Kidney epithelial cell (primary cell): ENCODE data around the gene SLC22A13. TPM values are rescaled to one million over a fixed set of nuclear protein-coding genes. Genes with fewer than 3 reads are reported as not detected.

Experiments
- DNase-seq: peaks from one replicate; pipeline ENCODE4 v3.0.0-alpha.2; 2010; ENCODE audit warnings: low read depth
- H3K27me3 ChIP-seq: 2 replicates; pipeline ENCODE4 v1.6.0; 2011; ENCODE audit warnings: low read length; ENCODE audit not compliant: control insufficient read depth, insufficient read depth
- H3K36me3 ChIP-seq: 2 replicates; pipeline ENCODE4 v1.5.1; 2011; ENCODE audit warnings: low read length; ENCODE audit not compliant: control insufficient read depth, insufficient read depth
- H3K4me3 ChIP-seq: 2 replicates; pipeline ENCODE4 v1.5.1; 2011; ENCODE audit warnings: low read depth, mild to moderate bottlenecking, control low read depth, low read length
- total RNA-seq: library from RNA; depleted of rRNA; stranded (reverse); fragments of >200 nt; gene quantifications from 2 replicates; pipeline ENCODE4 v1.2.3, GENCODE V29; 2015
- TF ChIP-seq, protein P1 (sequence below): IDR thresholded peaks from 2 replicates; pipeline ENCODE4 v1.5.1; 2011; ENCODE audit warnings: mild to moderate bottlenecking, moderate library complexity, low read length, control low read depth, inconsistent platforms; ENCODE audit not compliant: insufficient read depth, poor library complexity, severe bottlenecking

SLC22A13 gene
- total RNA-seq = 0.34 TPM in 1 of 2 replicates, not detected in the other

GRCh38 chr3:38265604-38266307, at the start of gene SLC22A13:
SLC22A13 (plus strand) TSS chr3:38265812; CDS start chr3:38265861, 49 bp downstream.
- no peak within 1 kb of the TSS for H3K4me3 ChIP-seq
- no peak for DNase-seq
- H3K27me3 ChIP-seq = no peaks in the 10 kb centered on the region
- H3K36me3 ChIP-seq = no peaks in the 10 kb centered on the region
- TF ChIP-seq, protein P1, sequence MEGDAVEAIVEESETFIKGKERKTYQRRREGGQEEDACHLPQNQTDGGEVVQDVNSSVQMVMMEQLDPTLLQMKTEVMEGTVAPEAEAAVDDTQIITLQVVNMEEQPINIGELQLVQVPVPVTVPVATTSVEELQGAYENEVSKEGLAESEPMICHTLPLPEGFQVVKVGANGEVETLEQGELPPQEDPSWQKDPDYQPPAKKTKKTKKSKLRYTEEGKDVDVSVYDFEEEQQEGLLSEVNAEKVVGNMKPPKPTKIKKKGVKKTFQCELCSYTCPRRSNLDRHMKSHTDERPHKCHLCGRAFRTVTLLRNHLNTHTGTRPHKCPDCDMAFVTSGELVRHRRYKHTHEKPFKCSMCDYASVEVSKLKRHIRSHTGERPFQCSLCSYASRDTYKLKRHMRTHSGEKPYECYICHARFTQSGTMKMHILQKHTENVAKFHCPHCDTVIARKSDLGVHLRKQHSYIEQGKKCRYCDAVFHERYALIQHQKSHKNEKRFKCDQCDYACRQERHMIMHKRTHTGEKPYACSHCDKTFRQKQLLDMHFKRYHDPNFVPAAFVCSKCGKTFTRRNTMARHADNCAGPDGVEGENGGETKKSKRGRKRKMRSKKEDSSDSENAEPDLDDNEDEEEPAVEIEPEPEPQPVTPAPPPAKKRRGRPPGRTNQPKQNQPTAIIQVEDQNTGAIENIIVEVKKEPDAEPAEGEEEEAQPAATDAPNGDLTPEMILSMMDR = no peak

- TF ChIP-seq, protein P1 = no peak
- Histone ChIP-seq H3K4me3 (no peak overlapping the region), H3K27me3 (no peaks in the 10 kb centered on the region), H3K36me3 (no peaks in the 10 kb centered on the region)
- DNase-seq = no peak
Observed at GRCh38 chr3:38219609-38220197, 45.9 kb upstream of the SLC22A13 start.

- no peak for DNase-seq
- Histone ChIP-seq H3K36me3 (no peaks in the 10 kb centered on the region), H3K4me3 (no peak overlapping the region), H3K27me3 (no peaks in the 10 kb centered on the region)
- TF ChIP-seq, protein P1 = no peak
Observed at GRCh38 chr3:38221005-38221404, 44.6 kb upstream of the SLC22A13 start.

DNA sequence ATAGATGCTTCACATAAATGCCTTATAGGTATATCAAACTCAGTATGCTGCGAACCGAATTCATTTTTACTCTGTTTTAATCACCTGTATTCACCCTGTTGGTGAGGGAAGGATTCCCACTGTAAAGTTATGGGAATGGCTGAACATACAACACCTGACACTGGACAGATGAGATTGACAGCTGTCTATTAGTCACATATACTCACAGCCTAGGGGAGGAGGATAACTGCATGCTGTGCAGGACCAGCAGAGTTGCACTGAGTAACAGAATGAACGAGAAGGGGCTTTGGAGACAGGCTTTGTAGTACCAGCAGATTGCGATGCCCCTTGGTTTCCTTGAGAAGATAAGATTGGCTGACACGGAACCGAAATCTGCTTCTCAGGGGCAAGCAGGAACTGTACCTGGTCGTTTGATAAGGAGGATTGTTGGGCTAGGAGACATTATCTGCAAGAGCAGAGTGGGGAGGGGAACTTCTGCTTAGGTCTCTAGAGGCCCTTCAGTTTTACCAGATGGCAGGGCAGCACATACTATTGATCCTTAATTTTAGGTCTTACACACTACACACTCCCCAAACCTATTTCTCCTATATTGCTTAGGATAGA, 43.5 kb upstream of the SLC22A13 start:
- H3K36me3 ChIP-seq = no peaks in the 10 kb centered on the region
- no peak for DNase-seq
- TF ChIP-seq, protein P1 = no peak
- no peak overlapping the region for H3K4me3 ChIP-seq
- H3K27me3 ChIP-seq = no peaks in the 10 kb centered on the region

DNA sequence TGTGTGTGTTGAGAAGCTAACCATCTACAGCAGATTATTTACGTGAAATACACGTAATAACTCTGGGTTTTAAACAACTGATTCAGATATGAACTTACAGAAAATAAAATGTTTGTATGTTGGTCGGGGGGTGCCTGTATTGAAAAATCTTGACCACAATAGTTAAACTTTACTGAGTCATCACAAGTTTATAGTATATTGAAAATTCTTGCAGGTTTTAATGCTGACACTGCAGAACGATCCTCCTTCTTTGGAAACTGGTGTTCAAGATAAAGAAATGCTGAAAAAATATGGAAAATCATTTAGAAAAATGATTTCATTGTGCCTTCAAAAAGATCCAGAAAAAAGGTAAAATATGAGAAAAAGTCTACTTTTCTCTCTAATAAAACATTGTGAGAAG, 41.3 kb upstream of the SLC22A13 start:
- no peaks in the 10 kb centered on the region for H3K27me3 ChIP-seq
- TF ChIP-seq, protein P1 = no peak
- H3K4me3 ChIP-seq = no peak overlapping the region
- no peak for DNase-seq
- H3K36me3 ChIP-seq = no peaks in the 10 kb centered on the region
